ENCODE results near the gene CYB5A.

Gene CYB5A

GRCh38 chr18:74283646-74284045 is 8.1 kb downstream of the CYB5A start:
- H3K9me3 ChIP-seq, result no peaks in the 10 kb centered on the region
- H3K4me3 ChIP-seq (ENCODE audit: low read depth in 1 of 2, low read length in 1 of 2), result no peak overlapping the region
- H3K27me3 ChIP-seq, result no peaks in the 10 kb centered on the region
- no peaks in the 10 kb centered on the region for H3K36me3 ChIP-seq
- H3K27ac ChIP-seq, result no peak overlapping the region
- peaks cover 3 to 10% of the 10 kb centered on the region in 2 experiments for H3K4me1 ChIP-seq (ENCODE audit: control insufficient read depth in 1 of 2, insufficient read depth in 1 of 2, low read depth in 1 of 2, low read length in 1 of 2)
- no peak for TF ChIP-seq CTCF (IDR thresholded peaks at IDR 0.05)

GRCh38 chr18:74282755-74283554 is 8.8 kb downstream of the CYB5A start:
- Histone ChIP-seq H3K27ac (no peak overlapping the region), H3K4me3 (ENCODE audit: low read depth in 1 of 2, low read length in 1 of 2) (no peak overlapping the region)
- no peak for TF ChIP-seq CTCF (IDR thresholded peaks at IDR 0.05)

GRCh38 chr18:74281980-74282754 is 9.6 kb downstream of the CYB5A start:
- no peaks in the 10 kb centered on the region for H3K36me3 ChIP-seq

More at GRCh38 chr18:74282755-74283554, 8.8 kb downstream of the CYB5A start:
- H3K4me1 ChIP-seq (ENCODE audit: control insufficient read depth in 1 of 2, insufficient read depth in 1 of 2, low read depth in 1 of 2, low read length in 1 of 2), result peaks cover 3 to 10% of the 10 kb centered on the region in 2 experiments
- no peaks in the 10 kb centered on the region for H3K27me3 ChIP-seq
- H3K36me3 ChIP-seq, result no peaks in the 10 kb centered on the region
- no peaks in the 10 kb centered on the region for H3K9me3 ChIP-seq

GRCh38 chr18:74281011-74281979 is 10.5 kb downstream of the CYB5A start:
- no peak for TF ChIP-seq CTCF (IDR thresholded peaks at IDR 0.05)
- Histone ChIP-seq H3K4me1 (ENCODE audit: control insufficient read depth in 1 of 2, insufficient read depth in 1 of 2, low read depth in 1 of 2, low read length in 1 of 2) (peaks cover 3 to 10% of the 10 kb centered on the region in 2 experiments), H3K27ac (no peak overlapping the region), H3K36me3 (no peaks in the 10 kb centered on the region), H3K27me3 (no peaks in the 10 kb centered on the region), H3K9me3 (no peaks in the 10 kb centered on the region), H3K4me3 (ENCODE audit: low read depth in 1 of 2, low read length in 1 of 2) (no peak overlapping the region)

More at GRCh38 chr18:74281980-74282754, 9.6 kb downstream of the CYB5A start:
- H3K27me3 ChIP-seq, result no peaks in the 10 kb centered on the region
- TF ChIP-seq CTCF (IDR thresholded peaks at IDR 0.05), result no peak
- no peaks in the 10 kb centered on the region for H3K9me3 ChIP-seq
- no peak overlapping the region for H3K27ac ChIP-seq
- peaks cover 3 to 10% of the 10 kb centered on the region in 2 experiments for H3K4me1 ChIP-seq (ENCODE audit: control insufficient read depth in 1 of 2, insufficient read depth in 1 of 2, low read depth in 1 of 2, low read length in 1 of 2)
- H3K4me3 ChIP-seq (ENCODE audit: low read depth in 1 of 2, low read length in 1 of 2), result no peak overlapping the region

GRCh38 chr18:74278983-74279382 is 12.8 kb downstream of the CYB5A start:
- no peak overlapping the region for H3K4me3 ChIP-seq (ENCODE audit: low read depth in 1 of 2, low read length in 1 of 2)
- no peaks in the 10 kb centered on the region for H3K27me3 ChIP-seq
- H3K27ac ChIP-seq, result no peak overlapping the region
- H3K36me3 ChIP-seq, result no peaks in the 10 kb centered on the region
- peaks cover 3 to 10% of the 10 kb centered on the region in 2 experiments for H3K4me1 ChIP-seq (ENCODE audit: control insufficient read depth in 1 of 2, insufficient read depth in 1 of 2, low read depth in 1 of 2, low read length in 1 of 2)
- H3K9me3 ChIP-seq, result no peaks in the 10 kb centered on the region
- no peak for TF ChIP-seq CTCF (IDR thresholded peaks at IDR 0.05)
